ENCODE data around the gene BBX.

DNA sequence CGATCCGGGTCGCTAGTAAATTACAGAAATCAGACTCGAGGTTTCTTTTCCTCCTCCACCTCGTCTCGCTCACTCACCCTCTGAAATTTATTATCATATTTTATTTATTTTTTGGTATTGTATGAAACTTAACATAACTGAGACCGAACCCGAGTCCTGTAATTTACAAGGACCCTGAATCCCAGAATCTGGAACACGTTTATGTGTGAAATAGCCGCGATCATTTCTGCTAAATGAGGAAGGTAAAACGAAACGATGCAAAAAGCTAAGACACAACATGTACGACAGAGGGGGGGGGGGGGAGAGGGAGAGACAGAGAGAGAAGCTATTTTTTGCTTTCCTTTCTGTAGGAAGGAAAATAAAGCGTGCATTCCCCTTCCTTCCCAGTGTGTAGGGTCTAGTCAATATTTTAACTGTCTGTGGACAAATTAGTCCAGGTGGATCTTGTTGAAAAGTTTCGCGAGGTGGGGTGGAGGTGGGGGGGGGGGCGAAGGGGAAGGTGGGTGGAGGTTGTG lies 1.6 kb downstream of the BBX start:
- no peak for TF ChIP-seq POLR2A (IDR thresholded peaks at IDR 0.05)
- no peak for TF ChIP-seq CTCF (IDR thresholded peaks at IDR 0.05)
- no peak for TF ChIP-seq POLR2AphosphoS5 (IDR thresholded peaks at IDR 0.05)
- TF ChIP-seq EP300 (IDR thresholded peaks at IDR 0.05): no peak

Data from gastroesophageal sphincter (tissue), 3 donors.